K562 (cell line): Measurements from ENCODE around the gene CACNB2. TPM values are rescaled to one million over a fixed set of nuclear protein-coding genes. Genes with fewer than 3 reads are reported as not detected.

ENCODE experiments used
- ATAC-seq: fragments of 200-7000 bp; cut with Tn5 transposase; 3 replicates; pipeline ENCODE4 v1.9.1; 2020; ENCODE audit warnings: moderate library complexity
- BruUV-seq: library from RNA; stranded (reverse); fragments of 400-500 nt; replicated peaks from 2 replicates; lab custom pipeline; 2021; lab: Mats Ljungman, UMichigan
- CTCF ChIA-PET: fragments of 300-600 bp; formaldehyde crosslinking; extraction: SDS; loops from one replicate; lab custom pipeline; 2021; ENCODE audit warnings: low intra/inter-chr PET ratio; lab: Yijun Ruan, JAX
- POLR2A ChIA-PET: fragments of 300-600, 350-650 bp; sonication (Branson Sonifier 250); formaldehyde crosslinking; extraction: SDS; loops from one replicate; lab custom pipeline; 2021; ENCODE audit warnings: antibody characterized with exemption, inconsistent platforms; lab: Yijun Ruan, JAX
- DNase-seq, 4 experiments: peaks; one replicate each; pipeline versions ENCODE4 v3.0.0 to v3.0.0-alpha.2; 2011 to 2018; ENCODE audit warnings: low spot score in 3 of 4, mixed read lengths in 3 of 4; ENCODE audit errors: extremely low read depth in 1 of 4
- FAIRE-seq: peaks from 2 replicates; lab custom pipeline; 2011; peaks lifted over from hg19 to GRCh38; lab: Jason Lieb, UNC
- H2AFZ ChIP-seq: 2 replicates; pipeline ENCODE4 v1.6.0; 2011; ENCODE audit warnings: low read depth, low read length, control low read depth, inconsistent platforms
- H3K27ac ChIP-seq: fragments of 200-600 bp; 3 replicates; pipeline ENCODE4 v1.8.0; 2011; ENCODE audit warnings: low read depth, mild to moderate bottlenecking, control low read depth, inconsistent platforms, low read length, moderate library complexity, mixed read lengths; ENCODE audit errors: extremely low read depth
- H3K27me3 ChIP-seq, 2 experiments: fragments of 300-600 bp in 1 of 2; 2 replicates in 1 of 2; 3 replicates in 1 of 2; pipeline versions ENCODE4 v1.6.0 to v1.8.0; 2011; ENCODE audit warnings: inconsistent platforms in 2 of 2, low read length in 2 of 2, mild to moderate bottlenecking in 1 of 2, mixed read lengths in 1 of 2, moderate library complexity in 1 of 2; ENCODE audit not compliant: control insufficient read depth in 2 of 2, insufficient read depth in 2 of 2
- H3K36me3 ChIP-seq: fragments of 300-600 bp; 3 replicates; pipeline ENCODE4 v1.8.0; 2011; ENCODE audit warnings: mild to moderate bottlenecking, low read length, inconsistent platforms; ENCODE audit not compliant: control insufficient read depth, insufficient read depth
- H3K4me1 ChIP-seq, 2 experiments: fragments of 200-600 bp in 1 of 2; replicated peaks in 1 of 2; 2 replicates in 1 of 2; 3 replicates in 1 of 2; pipeline versions ENCODE4 v1.5.1 to v1.8.0; 2011; ENCODE audit warnings: inconsistent platforms in 2 of 2, low read length in 2 of 2, mild to moderate bottlenecking in 1 of 2, mixed read lengths in 1 of 2, moderate library complexity in 1 of 2; ENCODE audit not compliant: control insufficient read depth in 2 of 2, insufficient read depth in 2 of 2
- H3K4me2 ChIP-seq: 2 replicates; pipeline ENCODE4 v1.6.1; 2011; ENCODE audit warnings: low read length, control low read depth, inconsistent platforms, mixed read lengths; ENCODE audit not compliant: insufficient read depth
- H3K4me3 ChIP-seq: fragments of 200-600 bp; sonication (generic), shearing (Covaris generic); 2 replicates; pipeline ENCODE4 v1.5.1; 2016; ENCODE audit warnings: control low read depth, inconsistent platforms
- H3K79me2 ChIP-seq: fragments of 200-600 bp; 3 replicates; pipeline ENCODE4 v1.8.0; 2011; ENCODE audit warnings: low read length, inconsistent platforms; ENCODE audit not compliant: control insufficient read depth, insufficient read depth
- H3K9ac ChIP-seq, 2 experiments: 2 replicates each; pipeline versions ENCODE4 v1.6.0 to v1.6.1; 2011; ENCODE audit warnings: low read depth in 2 of 2, low read length in 2 of 2, control low read depth in 1 of 2, inconsistent platforms in 1 of 2, mild to moderate bottlenecking in 1 of 2, mixed read lengths in 1 of 2; ENCODE audit not compliant: insufficient read depth in 1 of 2
- H3K9me1 ChIP-seq: one replicate; pipeline ENCODE4 v1.6.0; 2011; ENCODE audit warnings: inconsistent platforms, mild to moderate bottlenecking, low read length, moderate library complexity; ENCODE audit not compliant: control insufficient read depth, insufficient read depth
- H3K9me3 ChIP-seq: replicated peaks from 2 replicates; pipeline ENCODE4 v1.5.1; 2011; ENCODE audit warnings: low read depth, low read length, inconsistent platforms; ENCODE audit not compliant: control insufficient read depth, insufficient read depth
- H4K20me1 ChIP-seq: replicated peaks from 2 replicates; pipeline ENCODE4 v1.6.1; 2011; ENCODE audit warnings: low read length, inconsistent platforms, mixed read lengths; ENCODE audit not compliant: control insufficient read depth, insufficient read depth
- CEBPB ChIP-seq: fragments of 450-650 bp; IDR thresholded peaks from 2 replicates; pipeline ENCODE4 v1.6.1; 2016; ENCODE audit warnings: missing genetic modification characterization, missing compliant biosample characterization
- CREM ChIP-seq: IDR thresholded peaks from 2 replicates; pipeline ENCODE4 v1.6.1; 2014; ENCODE audit warnings: antibody characterized with exemption, low read depth
- HMG20B ChIP-seq: fragments of 250-450 bp; sonication (Bioruptor Pico); IDR thresholded peaks from 2 replicates; pipeline ENCODE4 v1.5.0; 2021; ENCODE audit warnings: mild to moderate bottlenecking
- HNRNPUL1 ChIP-seq: fragments of 200-400 bp; formaldehyde crosslinking; IDR thresholded peaks from 2 replicates; pipeline ENCODE4 v1.6.1; 2017; ENCODE audit warnings: low read length
- SMC3 ChIP-seq: conservative IDR thresholded peaks from 2 replicates; pipeline ENCODE4 v1.6.1; 2011; ENCODE audit warnings: low read depth, low read length, improper control_type of control experiment; ENCODE audit not compliant: insufficient read depth
- ZC3H4 ChIP-seq: sonication (generic); formaldehyde crosslinking; IDR thresholded peaks from 2 replicates; pipeline ENCODE4 v1.9.0; 2021; ENCODE audit warnings: missing genetic modification reagents, borderline replicate concordance
- ZNF551 ChIP-seq: fragments of 250-450 bp; sonication (Bioruptor Pico); IDR thresholded peaks from 2 replicates; pipeline ENCODE4 v1.5.0; 2021; ENCODE audit warnings: mild to moderate bottlenecking, moderate library complexity
- WGBS: fragments of 100-300 bp; shearing (Covaris generic); methylation state at CpG from one replicate; pipeline ENCODE4 v1.1.6; 2016; ENCODE audit warnings: low coverage, mixed read lengths; ENCODE audit not compliant: insufficient coverage; ENCODE audit errors: missing lambda C conversion rate; 5-methylcytosine and 5-hydroxymethylcytosine counted together
- in situ Hi-C: fragments of 300-500 bp; cut with MboI; formaldehyde crosslinking; loops from 4 replicates; pipeline ENCODE4 v1.15.0; 2018; ENCODE audit warnings: inconsistent platforms, mixed read lengths
- intact Hi-C: fragments of 100-400 bp; cut with micrococcal nuclease; formaldehyde crosslinking; loops from 2 replicates; pipeline ENCODE4 v1.14.2; 2022
- polyA plus RNA-seq, 8 experiments: library from polyadenylated mRNA; depleted of rRNA in 4 of 8; stranded (reverse) in 5 of 8; unstranded in 3 of 8; fragments of >200 nt; fragmentation: Nextera tagmentation in 2 of 8; fragmentation: Illumina TruSeq in 1 of 8; extraction: Ambion mirVana in 2 of 8; extraction: Trizol in 1 of 8; gene quantifications; 2 replicates each; pipeline versions ENCODE4 v1.2.1 to v1.2.3, GENCODE V29; 2011 to 2014; ENCODE audit warnings: inconsistent platforms in 1 of 8, missing spikeins in 1 of 8
- total RNA-seq, 7 experiments: library from RNA; depleted of rRNA in 6 of 7; stranded (reverse); fragments of >200 nt in 6 of 7; fragmentation: Illumina TruSeq in 2 of 7; extraction: Trizol in 2 of 7; gene quantifications; 2 replicates each; pipeline versions ENCODE4 v1.2.1 to v1.2.3, GENCODE V29; 2011 to 2021; ENCODE audit warnings: low replicate concordance in 1 of 7
- TF ChIP-seq, protein P1 (sequence below), 2 experiments: IDR thresholded peaks in 1 of 2; conservative IDR thresholded peaks in 1 of 2; 2 replicates each; pipeline ENCODE4 v1.6.1; 2016; ENCODE audit warnings: low read depth in 2 of 2, mild to moderate bottlenecking in 1 of 2, missing compliant biosample characterization in 1 of 2, missing genetic modification characterization in 1 of 2, moderate library complexity in 1 of 2

Gene CACNB2
- total and polyA plus RNA-seq, 9 of the 15 experiments (the other 6 are each of a cell fraction or from before 2014, with no cell fraction given) = 1.8 to 2.2 TPM; not detected in 7

DNA sequence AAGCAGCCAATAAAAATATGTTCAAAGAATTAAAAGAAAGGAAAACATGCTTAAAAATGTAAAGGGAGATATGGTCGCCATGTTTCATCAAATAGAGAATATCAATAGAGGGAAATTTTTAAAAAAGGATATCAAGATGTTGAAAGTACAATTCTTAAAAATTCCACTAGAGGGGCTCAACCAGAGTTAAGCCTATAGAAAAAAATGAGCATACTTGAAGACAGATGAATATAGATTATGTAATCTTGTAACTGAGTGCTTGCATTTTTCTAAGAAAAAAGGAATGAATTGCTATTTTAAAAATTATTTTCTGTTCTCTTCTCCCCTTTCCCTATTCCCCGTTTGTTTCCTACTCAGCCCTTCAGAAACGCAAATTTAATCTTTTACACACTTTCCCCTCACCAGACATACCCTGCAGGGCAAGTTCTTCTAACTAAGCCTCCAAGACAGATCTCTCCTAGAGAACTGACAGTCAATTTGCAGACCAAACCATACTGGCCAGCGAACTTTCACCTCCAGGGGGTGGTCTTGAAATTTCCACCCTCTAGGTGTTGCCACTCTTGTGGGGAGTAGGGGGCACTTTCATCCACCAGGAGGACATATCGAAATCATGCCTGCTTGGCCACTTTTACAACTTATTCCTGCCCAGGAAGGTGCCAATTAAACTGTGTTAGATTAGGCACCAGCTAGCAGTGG lies 443.5 kb downstream of the CACNB2 start:
- peak overlapping the region; percentile 71; the same call in 1 of the 2 replicates for H2AFZ ChIP-seq
- H3K4me3 ChIP-seq = no peak overlapping the region
- H3K4me1 ChIP-seq = peaks cover 5 to 25% of the 10 kb centered on the region in 2 experiments; a peak in 4 of 5 replicates
- DNase-seq (peak in 1 of 4 experiments; percentile 11), ATAC-seq (peak; percentile 78), FAIRE-seq (no peak)
- H3K4me2 ChIP-seq = no peak overlapping the region; the same call in 1 of the 2 replicates
- intact Hi-C loops (loop anchor here (1.0 kb wide), 1 partner anchor 68 kb away; the partner anchor contains the start of gene NSUN6), in situ Hi-C loops (loop anchor here (5.0 kb wide), 1 partner anchor 46 kb away; no protein-coding TSS in a partner anchor)
- peak overlapping the region; percentile 73; the same call in 1 of the 3 replicates for H3K27ac ChIP-seq
- no peak overlapping the region for H3K9ac ChIP-seq
- no peaks in the 10 kb centered on the region for H3K9me1 ChIP-seq
- no TSS peak for BruUV-seq
- ChIA-PET CTCF (no interaction called here), POLR2A (no interaction called here)
- no peaks in the 10 kb centered on the region for H3K79me2 ChIP-seq
- H3K27me3 ChIP-seq = no peaks in the 10 kb centered on the region
- H3K36me3 ChIP-seq = peaks cover 57% of the 10 kb centered on the region
- peaks cover 3% of the 10 kb centered on the region; the same call in 1 of the 2 replicates for H3K9me3 ChIP-seq
- no peaks in the 10 kb centered on the region for H4K20me1 ChIP-seq
- WGBS = 48% methylated on average over 5 of the region's 5 CpGs
- TF ChIP-seq SMC3 (no peak), ZC3H4 (CRISPR knock-in tag) (no peak), HNRNPUL1 (no peak), CREM (no peak), CEBPB (tag) (0 out of 2 replicates have a peak, but pooled peaks have one; percentile 17), ZNF551 (CRISPR knock-in tag) (no peak), HMG20B (CRISPR knock-in tag) (no peak)
- TF ChIP-seq, protein P1, sequence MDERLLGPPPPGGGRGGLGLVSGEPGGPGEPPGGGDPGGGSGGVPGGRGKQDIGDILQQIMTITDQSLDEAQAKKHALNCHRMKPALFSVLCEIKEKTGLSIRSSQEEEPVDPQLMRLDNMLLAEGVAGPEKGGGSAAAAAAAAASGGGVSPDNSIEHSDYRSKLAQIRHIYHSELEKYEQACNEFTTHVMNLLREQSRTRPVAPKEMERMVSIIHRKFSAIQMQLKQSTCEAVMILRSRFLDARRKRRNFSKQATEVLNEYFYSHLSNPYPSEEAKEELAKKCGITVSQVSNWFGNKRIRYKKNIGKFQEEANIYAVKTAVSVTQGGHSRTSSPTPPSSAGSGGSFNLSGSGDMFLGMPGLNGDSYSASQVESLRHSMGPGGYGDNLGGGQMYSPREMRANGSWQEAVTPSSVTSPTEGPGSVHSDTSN (CRISPR knock-in tag; IDR thresholded peaks at IDR 0.05; ENCODE audit: low read depth) = no peak
- TF ChIP-seq, protein P1 (tag; conservative IDR thresholded peaks at IDR 0.05; ENCODE audit: low read depth) = peak; percentile 42; the same call in 1 of the 2 replicates
